Measurements from ENCODE around the gene MAMLD1.
"Not testable (repeated sequence)": the region's sequence is repeated elsewhere in the genome, so short reads cannot be mapped to it uniquely, and the experiment has no call there.

Gene MAMLD1

GRCh38 chrX:150334981-150335380 is 28.1 kb upstream of the MAMLD1 start:
- CTCF ChIA-PET: no interaction called here

GRCh38 chrX:150337026-150337425 is 26.1 kb upstream of the MAMLD1 start:
- TF ChIP-seq, protein P1, sequence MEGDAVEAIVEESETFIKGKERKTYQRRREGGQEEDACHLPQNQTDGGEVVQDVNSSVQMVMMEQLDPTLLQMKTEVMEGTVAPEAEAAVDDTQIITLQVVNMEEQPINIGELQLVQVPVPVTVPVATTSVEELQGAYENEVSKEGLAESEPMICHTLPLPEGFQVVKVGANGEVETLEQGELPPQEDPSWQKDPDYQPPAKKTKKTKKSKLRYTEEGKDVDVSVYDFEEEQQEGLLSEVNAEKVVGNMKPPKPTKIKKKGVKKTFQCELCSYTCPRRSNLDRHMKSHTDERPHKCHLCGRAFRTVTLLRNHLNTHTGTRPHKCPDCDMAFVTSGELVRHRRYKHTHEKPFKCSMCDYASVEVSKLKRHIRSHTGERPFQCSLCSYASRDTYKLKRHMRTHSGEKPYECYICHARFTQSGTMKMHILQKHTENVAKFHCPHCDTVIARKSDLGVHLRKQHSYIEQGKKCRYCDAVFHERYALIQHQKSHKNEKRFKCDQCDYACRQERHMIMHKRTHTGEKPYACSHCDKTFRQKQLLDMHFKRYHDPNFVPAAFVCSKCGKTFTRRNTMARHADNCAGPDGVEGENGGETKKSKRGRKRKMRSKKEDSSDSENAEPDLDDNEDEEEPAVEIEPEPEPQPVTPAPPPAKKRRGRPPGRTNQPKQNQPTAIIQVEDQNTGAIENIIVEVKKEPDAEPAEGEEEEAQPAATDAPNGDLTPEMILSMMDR (conservative IDR thresholded peaks at IDR 0.05; ENCODE audit: low read depth): no peak
- POLR2A ChIA-PET (ENCODE audit: low non-redundant PET): no interaction called here
- no peak overlapping the region for H3K27ac ChIP-seq
- no peak for DNase-seq (ENCODE audit: low spot score)
- CTCF ChIA-PET: no interaction called here

More at GRCh38 chrX:150334981-150335380, 28.1 kb upstream of the MAMLD1 start:
- POLR2A ChIA-PET (ENCODE audit: low non-redundant PET): no interaction called here
- TF ChIP-seq, protein P1 (conservative IDR thresholded peaks at IDR 0.05; ENCODE audit: low read depth): no peak
- no peak for DNase-seq (ENCODE audit: low spot score)
- H3K27ac ChIP-seq: no peak overlapping the region

GRCh38 chrX:150337536-150337935 is 25.6 kb upstream of the MAMLD1 start:
- DNase-seq (ENCODE audit: low spot score): no peak
- CTCF ChIA-PET: no interaction called here
- TF ChIP-seq, protein P1 (conservative IDR thresholded peaks at IDR 0.05; ENCODE audit: low read depth): no peak
- H3K27ac ChIP-seq: no peak overlapping the region
- POLR2A ChIA-PET (ENCODE audit: low non-redundant PET): no interaction called here

- no peak for DNase-seq (ENCODE audit: low spot score)
- ChIA-PET POLR2A (ENCODE audit: low non-redundant PET) (no interaction called here), CTCF (no interaction called here)
- H3K27ac ChIP-seq: no peak overlapping the region
- TF ChIP-seq, protein P1 (conservative IDR thresholded peaks at IDR 0.05; ENCODE audit: low read depth): no peak
These were observed 24.5 kb upstream of the MAMLD1 start for GRCh38 chrX:150338615-150339014.

DNA sequence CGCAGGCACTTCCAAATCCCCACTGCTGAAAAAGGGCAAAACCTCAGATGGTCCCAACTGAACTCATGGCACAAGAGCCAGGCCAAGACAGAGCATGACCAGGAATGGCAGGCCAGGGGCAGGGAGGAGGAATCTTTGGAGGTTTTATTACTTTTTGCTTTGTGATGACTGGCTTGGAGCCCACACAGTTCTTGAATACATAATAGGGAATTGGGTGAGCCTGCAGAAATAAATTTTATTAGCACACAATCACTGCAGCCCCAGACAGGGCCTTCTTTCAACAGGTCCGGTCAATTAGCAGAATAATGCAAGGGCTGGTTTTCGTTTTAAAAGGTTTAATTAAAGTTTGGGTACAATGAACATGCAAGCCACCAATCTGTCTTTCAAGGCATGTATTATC is 23.4 kb upstream of the MAMLD1 start:
- H3K27ac ChIP-seq: no peak overlapping the region
- TF ChIP-seq, protein P1 (conservative IDR thresholded peaks at IDR 0.05; ENCODE audit: low read depth): no peak
- no peak for DNase-seq (ENCODE audit: low spot score)
- POLR2A ChIA-PET (ENCODE audit: low non-redundant PET): no interaction called here
- CTCF ChIA-PET: no interaction called here

GRCh38 chrX:150340326-150340725 is 22.8 kb upstream of the MAMLD1 start:
- CTCF ChIA-PET; DNase-seq (ENCODE audit: low spot score); POLR2A ChIA-PET (ENCODE audit: low non-redundant PET); H3K27ac ChIP-seq: not testable (repeated sequence)

GRCh38 chrX:150347471-150347870 is 15.6 kb upstream of the MAMLD1 start:
- ChIA-PET CTCF (no interaction called here), POLR2A (ENCODE audit: low non-redundant PET) (no interaction called here)
- TF ChIP-seq, protein P1 (conservative IDR thresholded peaks at IDR 0.05; ENCODE audit: low read depth): no peak
- no peak for DNase-seq (ENCODE audit: low spot score)
- H3K27ac ChIP-seq: no peak overlapping the region

All from RWPE1 (cell line).